OCI-LY7 (cell line): ENCODE results near the gene TRPM3. TPM values are rescaled to one million over a fixed set of nuclear protein-coding genes. Genes with fewer than 3 reads are reported as not detected.

Source experiments
- BruUV-seq: library from RNA; stranded (reverse); fragments of 400-500 nt; replicated peaks from 2 replicates; lab custom pipeline; 2021; lab: Mats Ljungman, UMichigan
- CTCF ChIA-PET: fragments of 300-600 bp; sonication (Branson Sonifier 250); formaldehyde crosslinking; loops from one replicate; lab custom pipeline; 2022; ENCODE audit warnings: antibody characterized with exemption; ENCODE audit not compliant: unreplicated experiment; lab: Charles Lee
- POLR2A ChIA-PET: fragments of 300-600 bp; sonication (Branson Sonifier 250); formaldehyde crosslinking; loops from one replicate; lab custom pipeline; 2022; ENCODE audit warnings: antibody characterized with exemption; lab: Charles Lee
- DNase-seq: peaks from one replicate; pipeline ENCODE4 v3.0.0-alpha.2; 2015; ENCODE audit warnings: low spot score
- H2AFZ ChIP-seq: fragments of 200-600 bp; sonication (generic), shearing (Covaris generic); 2 replicates; pipeline ENCODE4 v1.6.1; 2014; ENCODE audit warnings: mild to moderate bottlenecking, antibody characterized with exemption, low read length, moderate library complexity
- H3K27ac ChIP-seq: fragments of 200-600 bp; sonication (generic); 2 replicates; pipeline ENCODE4 v1.5.1; 2014; ENCODE audit warnings: mixed run types, low read depth, mild to moderate bottlenecking, moderate library complexity, low read length, inconsistent platforms; ENCODE audit not compliant: poor library complexity, severe bottlenecking
- H3K36me3 ChIP-seq: fragments of 200-600 bp; sonication (generic); 2 replicates; pipeline ENCODE4 v1.6.1; 2014; ENCODE audit warnings: mild to moderate bottlenecking, antibody characterized with exemption, low read length, moderate library complexity, mixed read lengths; ENCODE audit not compliant: insufficient read depth
- H3K4me1 ChIP-seq: fragments of 200-600 bp; sonication (generic); 2 replicates; pipeline ENCODE4 v1.5.1; 2014; ENCODE audit warnings: mild to moderate bottlenecking, low read length; ENCODE audit not compliant: insufficient read depth, poor library complexity, severe bottlenecking
- H3K4me2 ChIP-seq: fragments of 200-600 bp; sonication (generic); 2 replicates; pipeline ENCODE4 v1.6.1; 2014; ENCODE audit warnings: mild to moderate bottlenecking, low read length
- H3K4me3 ChIP-seq: fragments of 200-600 bp; sonication (generic); 2 replicates; pipeline ENCODE4 v1.5.1; 2014; ENCODE audit warnings: mild to moderate bottlenecking, low read depth, low read length; ENCODE audit not compliant: poor library complexity, severe bottlenecking
- H3K79me2 ChIP-seq: fragments of 200-600 bp; sonication (generic); 2 replicates; pipeline ENCODE4 v1.6.1; 2016; ENCODE audit warnings: low read depth, mild to moderate bottlenecking, low read length, moderate library complexity, mixed read lengths; ENCODE audit not compliant: insufficient read depth
- H3K9me2 ChIP-seq: fragments of 200-600 bp; sonication (generic); 2 replicates; pipeline ENCODE4 v1.6.1; 2016; ENCODE audit warnings: mild to moderate bottlenecking, low read length, mixed read lengths; ENCODE audit not compliant: insufficient read depth
- H3K9me3 ChIP-seq: fragments of 200-600 bp; sonication (generic); 2 replicates; pipeline ENCODE4 v1.6.1; 2014; ENCODE audit warnings: mild to moderate bottlenecking, mixed run types, low read length, mixed read lengths
- H4K20me1 ChIP-seq: fragments of 200-600 bp; sonication (generic); 2 replicates; pipeline ENCODE4 v1.6.1; 2014; ENCODE audit warnings: mild to moderate bottlenecking, antibody characterized with exemption, low read length, moderate library complexity, mixed read lengths; ENCODE audit not compliant: insufficient read depth
- EZH2phosphoT487 ChIP-seq: fragments of 200-600 bp; sonication (generic); IDR thresholded peaks from 2 replicates; pipeline ENCODE4 v1.6.1; 2018; ENCODE audit warnings: low read depth, borderline replicate concordance, mild to moderate bottlenecking, mixed run types, antibody characterized with exemption, low read length, moderate library complexity, mixed read lengths
- intact Hi-C: fragments of 100-400 bp; cut with micrococcal nuclease; formaldehyde crosslinking; loops from one replicate; pipeline ENCODE4 v1.10.0; 2022; ENCODE audit not compliant: unreplicated experiment
- total RNA-seq, 2 experiments: library from RNA; depleted of rRNA in 1 of 2; stranded (reverse); fragments of >200 nt in 1 of 2; shearing (Covaris generic) in 1 of 2; gene quantifications; 2 replicates each; pipeline ENCODE4 v1.2.3, GENCODE V29; 2014 to 2022
- TF ChIP-seq, protein P1 (sequence below): fragments of 200-600 bp; sonication (generic); conservative IDR thresholded peaks from 2 replicates; pipeline ENCODE4 v1.5.1; 2014; ENCODE audit warnings: mild to moderate bottlenecking, antibody characterized with exemption, low read length, moderate library complexity, mixed read lengths

TRPM3 gene
- total RNA-seq, 2 experiments from 2014 or later, result not detected

DNA sequence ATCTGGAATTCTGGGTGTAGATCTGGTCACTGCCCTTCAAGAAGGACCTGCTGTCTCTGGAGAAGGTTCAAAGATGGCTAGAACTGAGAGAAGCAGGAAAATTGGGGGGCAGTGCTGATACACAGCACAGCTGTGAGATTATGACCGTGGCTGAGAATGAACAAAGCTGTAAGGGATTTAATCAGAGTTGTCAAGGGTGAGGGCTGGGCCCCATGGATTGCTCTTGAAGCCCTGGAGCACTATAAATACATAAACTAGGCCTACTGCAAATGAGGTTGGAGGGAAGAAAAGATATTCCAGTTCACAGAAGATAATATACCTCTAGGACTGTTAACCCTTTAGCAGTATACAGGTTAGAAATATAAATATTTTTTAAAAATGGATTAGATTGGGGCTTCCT lies 620.6 kb downstream of the TRPM3 start:
- Histone ChIP-seq H3K4me2 (no peak overlapping the region), H2AFZ (no peak overlapping the region), H3K27ac (no peak overlapping the region), H3K36me3 (no peaks in the 10 kb centered on the region), H3K4me3 (no peak overlapping the region), H4K20me1 (no peaks in the 10 kb centered on the region), H3K4me1 (no peaks in the 10 kb centered on the region), H3K9me2 (no peaks in the 10 kb centered on the region), H3K9me3 (no peaks in the 10 kb centered on the region), H3K79me2 (no peaks in the 10 kb centered on the region)
- BruUV-seq, result no TSS peak
- ChIA-PET POLR2A (no interaction called here), CTCF (interaction anchor here (0.6 kb wide), 1 partner anchor 801 kb away, joined by 3 read pairs; no protein-coding TSS in a partner anchor)
- DNase-seq, result no peak
- intact Hi-C loops, result no loop called here
- no peak for TF ChIP-seq EZH2phosphoT487
- TF ChIP-seq, protein P1, sequence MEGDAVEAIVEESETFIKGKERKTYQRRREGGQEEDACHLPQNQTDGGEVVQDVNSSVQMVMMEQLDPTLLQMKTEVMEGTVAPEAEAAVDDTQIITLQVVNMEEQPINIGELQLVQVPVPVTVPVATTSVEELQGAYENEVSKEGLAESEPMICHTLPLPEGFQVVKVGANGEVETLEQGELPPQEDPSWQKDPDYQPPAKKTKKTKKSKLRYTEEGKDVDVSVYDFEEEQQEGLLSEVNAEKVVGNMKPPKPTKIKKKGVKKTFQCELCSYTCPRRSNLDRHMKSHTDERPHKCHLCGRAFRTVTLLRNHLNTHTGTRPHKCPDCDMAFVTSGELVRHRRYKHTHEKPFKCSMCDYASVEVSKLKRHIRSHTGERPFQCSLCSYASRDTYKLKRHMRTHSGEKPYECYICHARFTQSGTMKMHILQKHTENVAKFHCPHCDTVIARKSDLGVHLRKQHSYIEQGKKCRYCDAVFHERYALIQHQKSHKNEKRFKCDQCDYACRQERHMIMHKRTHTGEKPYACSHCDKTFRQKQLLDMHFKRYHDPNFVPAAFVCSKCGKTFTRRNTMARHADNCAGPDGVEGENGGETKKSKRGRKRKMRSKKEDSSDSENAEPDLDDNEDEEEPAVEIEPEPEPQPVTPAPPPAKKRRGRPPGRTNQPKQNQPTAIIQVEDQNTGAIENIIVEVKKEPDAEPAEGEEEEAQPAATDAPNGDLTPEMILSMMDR, result no peak

DNA sequence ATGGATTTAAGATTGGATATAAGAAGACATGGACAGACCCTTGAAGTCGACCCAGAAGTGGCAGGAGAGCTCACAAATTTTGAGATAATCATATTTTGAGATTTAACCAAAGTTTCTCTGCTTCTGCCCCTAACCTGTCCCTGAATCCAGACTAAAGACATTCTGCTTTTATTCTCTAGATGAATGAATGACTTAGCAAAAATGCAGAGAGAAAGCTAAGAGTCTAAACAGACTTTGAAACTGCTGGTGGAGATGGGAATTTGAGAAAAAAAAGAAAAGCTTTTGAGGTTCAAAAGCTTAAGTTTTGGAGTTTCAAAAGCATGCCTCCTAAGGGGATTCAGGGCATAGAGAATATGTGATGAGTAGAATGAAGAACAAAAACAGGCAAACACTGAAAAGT lies 621.8 kb downstream of the TRPM3 start:
- ChIA-PET CTCF (no interaction called here), POLR2A (no interaction called here)
- Histone ChIP-seq H3K4me3 (no peak overlapping the region), H3K27ac (no peak overlapping the region), H3K4me2 (no peak overlapping the region), H3K36me3 (no peaks in the 10 kb centered on the region), H3K9me2 (no peaks in the 10 kb centered on the region), H3K9me3 (no peaks in the 10 kb centered on the region), H2AFZ (no peak overlapping the region), H3K4me1 (no peaks in the 10 kb centered on the region), H3K79me2 (no peaks in the 10 kb centered on the region), H4K20me1 (no peaks in the 10 kb centered on the region)
- intact Hi-C loops, result no loop called here
- no peak for DNase-seq
- no TSS peak for BruUV-seq
- no peak for TF ChIP-seq EZH2phosphoT487

DNA sequence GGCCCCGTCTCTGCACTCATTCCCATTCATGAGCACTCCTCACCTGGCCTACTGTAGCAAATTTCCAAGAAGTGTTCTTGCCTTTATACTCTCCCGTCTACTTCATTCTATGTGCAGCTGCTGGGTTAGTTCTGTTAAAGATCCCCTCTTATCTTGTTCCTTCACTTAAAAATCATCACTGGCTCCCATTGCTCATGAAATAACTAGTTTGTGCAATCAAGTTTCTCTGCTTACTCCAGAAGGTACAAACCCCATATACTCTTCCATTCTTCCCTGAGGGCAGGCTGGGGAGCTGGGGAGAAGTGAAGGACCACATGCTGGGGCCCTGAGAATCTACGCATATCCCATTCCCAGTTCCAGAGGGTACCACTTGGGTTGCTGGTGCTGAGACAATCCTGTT lies 622.6 kb downstream of the TRPM3 start:
- no peaks in the 10 kb centered on the region for H3K9me2 ChIP-seq
- no peaks in the 10 kb centered on the region for H3K9me3 ChIP-seq
- ChIA-PET CTCF (no interaction called here), POLR2A (no interaction called here)
- DNase-seq, result no peak
- intact Hi-C loops, result no loop called here
- no peaks in the 10 kb centered on the region for H3K4me1 ChIP-seq
- no peak overlapping the region for H2AFZ ChIP-seq
- TF ChIP-seq, protein P1, result no peak
- no peak for TF ChIP-seq EZH2phosphoT487
- no peaks in the 10 kb centered on the region for H4K20me1 ChIP-seq
- BruUV-seq, result no TSS peak
- H3K27ac ChIP-seq, result no peak overlapping the region
- no peaks in the 10 kb centered on the region for H3K36me3 ChIP-seq
- no peak overlapping the region for H3K4me2 ChIP-seq
- H3K4me3 ChIP-seq, result no peak overlapping the region
- no peaks in the 10 kb centered on the region for H3K79me2 ChIP-seq
